Choroid plexus epithelial cell (primary cell): ENCODE results near the gene MFSD11.
A peak's percentile ranks its signal among the peaks of the same experiment; 100 is the strongest.
"Not testable (repeated sequence)": the region's sequence is repeated elsewhere in the genome, so short reads cannot be mapped to it uniquely, and the experiment has no call there.

Experiments
- DNase-seq: peaks from one replicate; pipeline ENCODE4 v3.0.0-alpha.2; 2010; ENCODE audit warnings: low read depth
- H3K4me3 ChIP-seq: 2 replicates; pipeline ENCODE4 v1.5.1; 2011; ENCODE audit warnings: low read depth, mild to moderate bottlenecking, control low read depth, low read length, moderate library complexity
- CTCF ChIP-seq: conservative IDR thresholded peaks from 2 replicates; pipeline ENCODE4 v1.5.1; 2011; ENCODE audit warnings: low read depth, mild to moderate bottlenecking, control low read depth, inconsistent platforms, low read length, moderate library complexity

MFSD11 gene

GRCh38 chr17:76716839-76717215, 21.1 kb upstream of the MFSD11 start:
- TF ChIP-seq CTCF, result no peak
- DNase-seq, result peak; percentile 98
- peak overlapping the region; percentile 32 for H3K4me3 ChIP-seq

- no peak for TF ChIP-seq CTCF
- H3K4me3 ChIP-seq, result no peak overlapping the region
- no peak for DNase-seq
Measured at GRCh38 chr17:76718516-76718915, 19.4 kb upstream of the MFSD11 start.

GRCh38 chr17:76720211-76720610, 17.7 kb upstream of the MFSD11 start:
- TF ChIP-seq CTCF, result no peak
- DNase-seq, result no peak

GRCh38 chr17:76720941-76721340, 17.0 kb upstream of the MFSD11 start:
- TF ChIP-seq CTCF, result no peak
- no peak overlapping the region for H3K4me3 ChIP-seq
- DNase-seq, result no peak

More at GRCh38 chr17:76720211-76720610, 17.7 kb upstream of the MFSD11 start:
- H3K4me3 ChIP-seq, result no peak overlapping the region

- DNase-seq, result no peak
- H3K4me3 ChIP-seq, result no peak overlapping the region
- no peak for TF ChIP-seq CTCF
Measured at GRCh38 chr17:76721463-76721862, 16.5 kb upstream of the MFSD11 start.

- TF ChIP-seq CTCF, result no peak
- no peak overlapping the region for H3K4me3 ChIP-seq
- DNase-seq, result no peak
Measured at GRCh38 chr17:76722279-76722678, 15.6 kb upstream of the MFSD11 start.

GRCh38 chr17:76722977-76723376, 14.9 kb upstream of the MFSD11 start:
- DNase-seq, H3K4me3 ChIP-seq: not testable (repeated sequence)

- TF ChIP-seq CTCF, result no peak
- DNase-seq, result no peak
Measured at GRCh38 chr17:76723812-76724211, 14.1 kb upstream of the MFSD11 start.

More at GRCh38 chr17:76723812-76724211, 14.1 kb upstream of the MFSD11 start:
- H3K4me3 ChIP-seq, result no peak overlapping the region
